H1 (cell line): ENCODE measurements around the gene RAP2B. TPM values are rescaled to one million over a fixed set of nuclear protein-coding genes. Genes with fewer than 3 reads are reported as not detected.

Experiments
- CTCF ChIA-PET: fragments of 300-600 bp; sonication (Branson Sonifier 250); formaldehyde crosslinking; loops from one replicate; lab custom pipeline; 2021; ENCODE audit not compliant: partially characterized antibody; lab: Charles Lee
- POLR2A ChIA-PET: fragments of 300-600 bp; sonication (Branson Sonifier 250); formaldehyde crosslinking; loops from one replicate; lab custom pipeline; 2021; ENCODE audit warnings: inconsistent platforms; ENCODE audit not compliant: partially characterized antibody; lab: Charles Lee
- DNase-seq, 2 experiments: peaks; one replicate each; pipeline versions ENCODE4 v3.0.0 to v3.0.0-alpha.2; 2010 to 2022; ENCODE audit warnings: low spot score in 2 of 2, low read depth in 1 of 2, mixed read lengths in 1 of 2
- FAIRE-seq: peaks from 2 replicates; lab custom pipeline; 2011; peaks lifted over from hg19 to GRCh38; lab: Jason Lieb, UNC
- H2AFZ ChIP-seq: 2 replicates; pipeline ENCODE4 v1.8.1; 2012; ENCODE audit warnings: low read length, inconsistent platforms
- H2AK5ac ChIP-seq: 2 replicates; pipeline ENCODE4 v1.6.1; 2013; ENCODE audit warnings: low read depth, low read length
- H2BK120ac ChIP-seq: replicated peaks from 2 replicates; pipeline ENCODE3; 2013; ENCODE audit warnings: low read depth, low read length, inconsistent platforms
- H2BK12ac ChIP-seq: 2 replicates; pipeline ENCODE4 v1.6.1; 2013; ENCODE audit warnings: low read depth, low read length
- H2BK15ac ChIP-seq: 2 replicates; pipeline ENCODE4 v1.6.1; 2013; ENCODE audit warnings: low read length
- H2BK20ac ChIP-seq: 2 replicates; pipeline ENCODE4 v1.6.1; 2013; ENCODE audit warnings: low read length
- H2BK5ac ChIP-seq: 2 replicates; pipeline ENCODE4 v1.6.1; 2013; ENCODE audit warnings: low read depth, low read length
- H3K14ac ChIP-seq: 2 replicates; pipeline ENCODE4 v1.6.1; 2013; ENCODE audit warnings: inconsistent platforms; ENCODE audit not compliant: insufficient read length
- H3K18ac ChIP-seq: 2 replicates; pipeline ENCODE4 v1.6.1; 2013; ENCODE audit warnings: low read length; ENCODE audit errors: extremely low read depth
- H3K23ac ChIP-seq: 2 replicates; pipeline ENCODE4 v1.6.1; 2013; ENCODE audit warnings: inconsistent platforms; ENCODE audit not compliant: insufficient read length
- H3K23me2 ChIP-seq: 2 replicates; pipeline ENCODE4 v1.6.1; 2013; ENCODE audit warnings: low read depth, low read length
- H3K27ac ChIP-seq: 2 replicates; pipeline ENCODE4 v1.6.1; 2011; ENCODE audit warnings: low read depth, low read length, inconsistent platforms
- H3K27me3 ChIP-seq, 4 experiments: replicated peaks in 1 of 4; 1 replicate in 1 of 4; 2 replicates in 3 of 4; pipeline versions ENCODE4 v1.6.1 to v1.8.1; 2011 to 2013; ENCODE audit warnings: low read length in 3 of 4, mild to moderate bottlenecking in 3 of 4, inconsistent platforms in 2 of 4, mixed read lengths in 2 of 4, moderate library complexity in 1 of 4; ENCODE audit not compliant: control insufficient read depth in 3 of 4, insufficient read depth in 3 of 4; ENCODE audit errors: extremely low read depth in 1 of 4
- H3K36me3 ChIP-seq, 4 experiments: 2 replicates each; pipeline versions ENCODE4 v1.6.1 to v1.8.1; 2011 to 2013; ENCODE audit warnings: mild to moderate bottlenecking in 4 of 4, low read length in 3 of 4, moderate library complexity in 2 of 4, control low read depth in 1 of 4, inconsistent platforms in 1 of 4; ENCODE audit not compliant: insufficient read depth in 4 of 4, control insufficient read depth in 2 of 4
- H3K4ac ChIP-seq: replicated peaks from 2 replicates; pipeline ENCODE3; 2013; ENCODE audit warnings: low read length, low read depth, mixed read lengths, inconsistent platforms; ENCODE audit not compliant: insufficient read length
- H3K4me1 ChIP-seq, 4 experiments: replicated peaks in 1 of 4; 1 replicate in 1 of 4; 2 replicates in 3 of 4; pipeline versions ENCODE4 v1.6.1 to v1.8.1; 2011 to 2013; ENCODE audit warnings: low read length in 3 of 4, inconsistent platforms in 2 of 4, mixed read lengths in 1 of 4; ENCODE audit not compliant: insufficient read depth in 4 of 4, control insufficient read depth in 3 of 4
- H3K4me2 ChIP-seq, 2 experiments: 2 replicates each; pipeline versions ENCODE4 v1.6.1 to v1.8.1; 2011 to 2013; ENCODE audit warnings: low read depth in 2 of 2, low read length in 2 of 2, control low read depth in 1 of 2, inconsistent platforms in 1 of 2, mild to moderate bottlenecking in 1 of 2; ENCODE audit not compliant: insufficient read depth in 1 of 2
- H3K4me3 ChIP-seq, 4 experiments: fragments of 200-600, 300-600 bp in 1 of 4; sonication (generic), shearing (Covaris generic), sonication (Bioruptor Twin) in 1 of 4; 2 replicates each; pipeline versions ENCODE4 v1.5.1 to v1.8.1; 2011 to 2016; ENCODE audit warnings: low read length in 4 of 4, low read depth in 3 of 4, control low read depth in 2 of 4, inconsistent platforms in 2 of 4, mild to moderate bottlenecking in 2 of 4, mixed read lengths in 1 of 4, moderate library complexity in 1 of 4; ENCODE audit not compliant: insufficient read depth in 2 of 4; ENCODE audit errors: extremely low read depth in 1 of 4
- H3K56ac ChIP-seq: replicated peaks from 2 replicates; pipeline ENCODE3; 2013; ENCODE audit warnings: low read depth, mild to moderate bottlenecking, mixed read lengths, low read length, inconsistent platforms; ENCODE audit not compliant: insufficient read length
- H3K79me1 ChIP-seq: 2 replicates; pipeline ENCODE4 v1.6.1; 2013; ENCODE audit warnings: low read depth, low read length, control low read depth
- H3K79me2 ChIP-seq, 2 experiments: 2 replicates each; pipeline versions ENCODE4 v1.6.1 to v1.8.1; 2012 to 2013; ENCODE audit warnings: low read length in 2 of 2, mild to moderate bottlenecking in 2 of 2, inconsistent platforms in 1 of 2; ENCODE audit not compliant: insufficient read depth in 2 of 2, control insufficient read depth in 1 of 2
- H3K9ac ChIP-seq, 4 experiments: replicated peaks in 1 of 4; 1 replicate in 1 of 4; 2 replicates in 3 of 4; pipeline versions ENCODE4 v1.6.1 to v1.8.1; 2011 to 2013; ENCODE audit warnings: low read depth in 3 of 4, low read length in 3 of 4, control low read depth in 2 of 4, mild to moderate bottlenecking in 2 of 4, moderate library complexity in 2 of 4, inconsistent platforms in 1 of 4; ENCODE audit errors: extremely low read depth in 1 of 4
- H3K9me3 ChIP-seq, 2 experiments: 2 replicates each; pipeline versions ENCODE4 v1.6.1 to v1.8.1; 2012 to 2013; ENCODE audit warnings: mild to moderate bottlenecking in 2 of 2, moderate library complexity in 2 of 2, control low read depth in 1 of 2, inconsistent platforms in 1 of 2, low read depth in 1 of 2, low read length in 1 of 2, mixed read lengths in 1 of 2; ENCODE audit not compliant: insufficient read depth in 2 of 2
- H4K20me1 ChIP-seq, 2 experiments: replicated peaks in 1 of 2; 2 replicates each; pipeline versions ENCODE3 to v1.8.1; 2011 to 2013; ENCODE audit warnings: inconsistent platforms in 2 of 2, low read length in 2 of 2, mild to moderate bottlenecking in 1 of 2; ENCODE audit not compliant: insufficient read depth in 2 of 2, control insufficient read depth in 1 of 2
- H4K5ac ChIP-seq: 2 replicates; pipeline ENCODE4 v1.6.1; 2013; ENCODE audit warnings: low read length, low read depth, mixed read lengths, inconsistent platforms; ENCODE audit not compliant: insufficient read length
- H4K8ac ChIP-seq: 2 replicates; pipeline ENCODE4 v1.8.0; 2013; ENCODE audit warnings: mild to moderate bottlenecking, moderate library complexity, low read length, inconsistent platforms; ENCODE audit not compliant: insufficient read depth; ENCODE audit errors: extremely low read depth
- H4K91ac ChIP-seq: replicated peaks from 2 replicates; pipeline ENCODE3; 2013; ENCODE audit warnings: low read length, mixed read lengths, inconsistent platforms; ENCODE audit not compliant: insufficient read length
- ATF3 ChIP-seq: IDR thresholded peaks from 2 replicates; pipeline ENCODE4 v1.6.1; 2011; ENCODE audit warnings: low read depth, mild to moderate bottlenecking, low read length; ENCODE audit not compliant: insufficient read depth
- BRCA1 ChIP-seq: IDR thresholded peaks from 2 replicates; pipeline ENCODE4 v1.6.1; 2012; ENCODE audit warnings: low read depth, low read length, improper control_type of control experiment
- CBX5 ChIP-seq: fragments of 300-800, 300-1000 bp; sonication (generic); IDR thresholded peaks from 2 replicates; pipeline ENCODE4 v1.7.1; 2016; ENCODE audit warnings: antibody characterized with exemption, low read length, low read depth
- CEBPB ChIP-seq: IDR thresholded peaks from 2 replicates; pipeline ENCODE4 v1.6.1; 2012; ENCODE audit warnings: low read depth, low read length
- EGR1 ChIP-seq: IDR thresholded peaks from 2 replicates; pipeline ENCODE4 v1.6.1; 2011; ENCODE audit warnings: low read depth, low read length, borderline replicate concordance
- GABPA ChIP-seq: IDR thresholded peaks from 2 replicates; pipeline ENCODE4 v1.6.1; 2011; ENCODE audit warnings: mild to moderate bottlenecking, low read length, moderate library complexity, borderline replicate concordance; ENCODE audit not compliant: insufficient read depth
- HDAC2 ChIP-seq, 2 experiments: fragments of 300-600 bp in 1 of 2; sonication (generic) in 1 of 2; IDR thresholded peaks; 2 replicates each; pipeline ENCODE4 v1.6.1; 2011 to 2012; ENCODE audit warnings: low read depth in 2 of 2, low read length in 2 of 2, mild to moderate bottlenecking in 2 of 2, moderate library complexity in 2 of 2, borderline replicate concordance in 1 of 2, inconsistent platforms in 1 of 2
- JUND ChIP-seq: IDR thresholded peaks from 2 replicates; pipeline ENCODE4 v1.6.1; 2011; ENCODE audit warnings: mild to moderate bottlenecking, improper control_type of control experiment, low read length
- NANOG ChIP-seq: IDR thresholded peaks from 2 replicates; pipeline ENCODE4 v1.6.1; 2011; ENCODE audit warnings: low read length, low read depth, mild to moderate bottlenecking, inconsistent platforms; ENCODE audit not compliant: insufficient read depth, poor library complexity, severe bottlenecking
- SIX5 ChIP-seq: IDR thresholded peaks from 2 replicates; pipeline ENCODE4 v1.6.1; 2011; ENCODE audit warnings: mild to moderate bottlenecking, low read depth, low read length
- SP1 ChIP-seq: IDR thresholded peaks from 2 replicates; pipeline ENCODE4 v1.6.1; 2011; ENCODE audit warnings: low read depth, low read length
- TEAD4 ChIP-seq: IDR thresholded peaks from 2 replicates; pipeline ENCODE4 v1.6.1; 2012; ENCODE audit warnings: low read depth, low read length, inconsistent platforms, mixed read lengths
- YY1 ChIP-seq: IDR thresholded peaks from 2 replicates; pipeline ENCODE4 v1.6.1; 2011; ENCODE audit warnings: low read depth, mild to moderate bottlenecking, low read length
- WGBS, 2 experiments: shearing (Covaris generic) in 1 of 2; methylation state at CpG; one replicate each; pipeline versions ENCODE4 v1.1.6 to v1.1.7; 2013 to 2015; ENCODE audit warnings: low lambda C conversion rate in 2 of 2, mixed read lengths in 2 of 2, inconsistent platforms in 1 of 2, low coverage in 1 of 2, missing lambda C conversion rate in 1 of 2; ENCODE audit not compliant: insufficient replicate concordance in 2 of 2, insufficient coverage in 1 of 2, insufficient read length in 1 of 2; ENCODE audit errors: extremely low coverage in 1 of 2, missing lambda C conversion rate in 1 of 2; 5-methylcytosine and 5-hydroxymethylcytosine counted together
- polyA plus RNA-seq, 7 experiments: library from polyadenylated mRNA; depleted of rRNA in 3 of 7; stranded (reverse) in 5 of 7; unstranded in 2 of 7; fragments of >200 nt in 5 of 7; fragments of 200-250 nt in 2 of 7; gene quantifications; 1 replicate in 5 of 7; 2 replicates in 1 of 7; 4 replicates in 1 of 7; pipeline versions ENCODE4 v1.2.1 to v1.2.3, GENCODE V29; 2011 to 2013; ENCODE audit warnings: missing spikeins in 2 of 7, mixed read lengths in 2 of 7
- total RNA-seq: library from RNA; stranded (reverse); fragmentation: NEBNext Ultra II Directional; extraction: Animal tissue kit (Norgen Biotek cat#: 25700); gene quantifications from 2 replicates; pipeline ENCODE4 v1.2.1, GENCODE V29; 2021

Gene RAP2B
- total and polyA plus RNA-seq, 2 of the 8 experiments (the other 6 are each of a cell fraction or from before 2014, with no cell fraction given), result 7.5 to 20.3 TPM

GRCh38 chr3:153209596-153209995 is 47.6 kb downstream of the RAP2B start:
- WGBS, 2 experiments, result 17% methylated on average over 8 of the region's 8 CpGs; no CpG with 5 or more reads in 1 of the 2 experiments
- H3K14ac ChIP-seq, result no peak overlapping the region
- no peaks in the 10 kb centered on the region for H3K79me1 ChIP-seq
- DNase-seq, result peak; percentile 64 to 79
- FAIRE-seq, result peak; percentile 58
- no peaks in the 10 kb centered on the region for H4K20me1 ChIP-seq
- H3K36me3 ChIP-seq, result no peaks in the 10 kb centered on the region
- H3K4ac ChIP-seq, result no peak overlapping the region
- 0 out of 2 replicates have a peak overlapping the region, but pooled peaks have one; percentile 66 for H2AFZ ChIP-seq
- peak overlapping the region; percentile 68; the same call in 1 of the 2 replicates for H2BK12ac ChIP-seq
- H3K79me2 ChIP-seq, result no peaks in the 10 kb centered on the region
- peaks cover 2% of the 10 kb centered on the region; the same call in 1 of the 2 replicates for H3K23me2 ChIP-seq
- CTCF ChIA-PET, result interaction anchor here (1.0 to 1.3 kb wide), 3 partner anchors 37 to 454 kb away, joined by 3 read pairs; no protein-coding TSS in a partner anchor
- peak overlapping the region in 1 of 4 experiments; percentile 38; a peak in 1 of 8 replicates for H3K4me3 ChIP-seq
- H4K8ac ChIP-seq, result no peak overlapping the region
- POLR2A ChIA-PET, result interaction anchor here (0.9 to 1.2 kb wide), 2 partner anchors 9 to 47 kb away, joined by 3 read pairs; no protein-coding TSS in a partner anchor
- H3K9ac ChIP-seq, result no peak overlapping the region
- H3K56ac ChIP-seq, result no peak overlapping the region
- H2BK15ac ChIP-seq, result no peak overlapping the region
- no peak overlapping the region for H4K5ac ChIP-seq
- H3K18ac ChIP-seq, result no peak overlapping the region
- H2BK120ac ChIP-seq, result no peak overlapping the region
- H3K23ac ChIP-seq, result no peak overlapping the region
- H3K4me1 ChIP-seq, result peaks cover 2 to 19% (median 5%) of the 10 kb centered on the region in 4 experiments
- no peak overlapping the region for H3K27ac ChIP-seq
- no peaks in the 10 kb centered on the region for H3K9me3 ChIP-seq
- H3K4me2 ChIP-seq, result peak overlapping the region; percentile 49 to 59
- no peak overlapping the region for H4K91ac ChIP-seq
- H2BK20ac ChIP-seq, result no peak overlapping the region; the same call in 1 of the 2 replicates
- no peaks in the 10 kb centered on the region for H3K27me3 ChIP-seq
- peak overlapping the region; percentile 84; the same call in 1 of the 2 replicates for H2BK5ac ChIP-seq
- no peak overlapping the region for H2AK5ac ChIP-seq
- TF ChIP-seq EGR1 (peak; percentile 38; the same call in 1 of the 2 replicates), BRCA1 (no peak), HDAC2 (IDR thresholded peaks at IDR 0.05; ENCODE audit: borderline replicate concordance in 1 of 2, low read depth in 2 of 2, low read length in 2 of 2) (peak in 1 of 2 experiments; percentile 88; a peak in 2 of 4 replicates), GABPA (no peak), CBX5 (no peak), YY1 (0 out of 2 replicates have a peak, but pooled peaks have one; percentile 46), CEBPB (0 out of 2 replicates have a peak, but pooled peaks have one; percentile 18), NANOG (no peak), SP1 (0 out of 2 replicates have a peak, but pooled peaks have one; percentile 42), JUND (peak; percentile 48; the same call in 1 of the 2 replicates), ATF3 (no peak), SIX5 (no peak), TEAD4 (peak; percentile 89)
